GM12878 (cell line): Measurements from ENCODE around the gene TRH. TPM values are rescaled to one million over a fixed set of nuclear protein-coding genes. Genes with fewer than 3 reads are reported as not detected.

Experiments used
- ATAC-seq: fragments of 200-7000 bp; cut with Tn5 transposase; 3 replicates; pipeline ENCODE4 v1.9.1; 2020; ENCODE audit warnings: mild to moderate bottlenecking, moderate library complexity
- BruUV-seq: library from RNA; stranded (reverse); fragments of 400-500 nt; replicated peaks from 2 replicates; lab custom pipeline; 2021; lab: Mats Ljungman, UMichigan
- CTCF ChIA-PET: fragments of 300-600 bp; sonication (Branson Sonifier 250); formaldehyde crosslinking; extraction: SDS; loops from one replicate; lab custom pipeline; 2021; ENCODE audit warnings: inconsistent platforms; lab: Yijun Ruan, JAX
- POLR2A ChIA-PET: fragments of 350-600 bp; formaldehyde crosslinking; extraction: SDS; loops from one replicate; lab custom pipeline; 2021; ENCODE audit warnings: inconsistent platforms; lab: Charles Lee
- RAD21 ChIA-PET: fragments of 300-600 bp; sonication (Branson Sonifier 250); formaldehyde crosslinking; loops from one replicate; lab custom pipeline; 2023; ENCODE audit warnings: antibody characterized with exemption; ENCODE audit not compliant: unreplicated experiment; lab: Charles Lee
- SMC1A ChIA-PET: fragments of 300-600 bp; sonication (Branson Sonifier 250); formaldehyde crosslinking; loops from one replicate; lab custom pipeline; 2023; ENCODE audit not compliant: unreplicated experiment, uncharacterized antibody; lab: Charles Lee
- DNase-seq: peaks from one replicate; pipeline ENCODE4 v3.0.0-alpha.2; 2011; ENCODE audit warnings: low read depth, low spot score
- FAIRE-seq: peaks from 3 replicates; lab custom pipeline; 2011; peaks lifted over from hg19 to GRCh38; lab: Jason Lieb, UNC
- H2AFZ ChIP-seq: 2 replicates; pipeline ENCODE4 v1.6.0; 2011; ENCODE audit warnings: low read depth, low read length, control low read depth; ENCODE audit not compliant: control insufficient read depth
- H3K27ac ChIP-seq: 2 replicates; pipeline ENCODE4 v1.5.1; 2011; ENCODE audit warnings: control low read depth; ENCODE audit not compliant: control insufficient read depth, insufficient read depth
- H3K27me3 ChIP-seq, 2 experiments: replicated peaks in 1 of 2; 2 replicates each; pipeline versions ENCODE4 v1.6.0 to v1.6.1; 2011; ENCODE audit warnings: low read length in 1 of 2; ENCODE audit not compliant: control insufficient read depth in 2 of 2, insufficient read depth in 2 of 2
- H3K36me3 ChIP-seq, 2 experiments: 2 replicates each; pipeline ENCODE4 v1.5.1; 2011; ENCODE audit warnings: low read length in 1 of 2; ENCODE audit not compliant: control insufficient read depth in 2 of 2, insufficient read depth in 2 of 2
- H3K4me1 ChIP-seq: 2 replicates; pipeline ENCODE4 v1.6.1; 2011; ENCODE audit warnings: mild to moderate bottlenecking, low read length, moderate library complexity, mixed read lengths; ENCODE audit not compliant: control insufficient read depth, insufficient read depth
- H3K4me2 ChIP-seq: 2 replicates; pipeline ENCODE4 v1.6.0; 2011; ENCODE audit warnings: control low read depth; ENCODE audit not compliant: control insufficient read depth, insufficient read depth
- H3K4me3 ChIP-seq: fragments of 200-600 bp; sonication (generic); 2 replicates; pipeline ENCODE4 v1.5.1; 2016
- H3K79me2 ChIP-seq: 2 replicates; pipeline ENCODE4 v1.6.0; 2011; ENCODE audit warnings: low read length; ENCODE audit not compliant: control insufficient read depth, insufficient read depth
- H3K9ac ChIP-seq: 2 replicates; pipeline ENCODE4 v1.8.0; 2011; ENCODE audit warnings: low read length, control low read depth, mixed read lengths; ENCODE audit not compliant: control insufficient read depth, insufficient read depth
- H3K9me3 ChIP-seq: replicated peaks from 3 replicates; pipeline ENCODE4 v1.5.1; 2011; ENCODE audit warnings: mild to moderate bottlenecking, low read length; ENCODE audit not compliant: control insufficient read depth, insufficient read depth
- H4K20me1 ChIP-seq: 2 replicates; pipeline ENCODE4 v1.6.0; 2011; ENCODE audit not compliant: control insufficient read depth, insufficient read depth
- ATF2 ChIP-seq: IDR thresholded peaks from 2 replicates; pipeline ENCODE4 v1.6.1; 2012; ENCODE audit warnings: low read length, inconsistent platforms
- CREM ChIP-seq: IDR thresholded peaks from 2 replicates; pipeline ENCODE4 v1.6.1; 2014; ENCODE audit warnings: antibody characterized with exemption, low read depth
- JUNB ChIP-seq: IDR thresholded peaks from 2 replicates; pipeline ENCODE4 v1.6.1; 2016; ENCODE audit warnings: antibody characterized with exemption, mild to moderate bottlenecking
- NFIC ChIP-seq: IDR thresholded peaks from 2 replicates; pipeline ENCODE4 v1.6.1; 2012; ENCODE audit warnings: low read depth, mild to moderate bottlenecking, inconsistent platforms, low read length, moderate library complexity
- NR2C2 ChIP-seq: IDR thresholded peaks from 2 replicates; pipeline ENCODE4 v1.6.1; 2011; ENCODE audit warnings: borderline replicate concordance, low read depth; ENCODE audit not compliant: control insufficient read depth, insufficient read length
- SUZ12 ChIP-seq: fragments of 200-600 bp; sonication (generic); IDR thresholded peaks from one replicate; pipeline ENCODE4 v1.6.1; 2018; ENCODE audit warnings: antibody characterized with exemption, mild to moderate bottlenecking; ENCODE audit not compliant: unreplicated experiment
- TCF12 ChIP-seq: IDR thresholded peaks from 2 replicates; pipeline ENCODE4 v1.6.1; 2011; ENCODE audit warnings: low read depth, mild to moderate bottlenecking, low read length
- TCF3 ChIP-seq: IDR thresholded peaks from 2 replicates; pipeline ENCODE4 v1.6.1; 2012; ENCODE audit warnings: low read depth, mild to moderate bottlenecking, low read length, borderline replicate concordance; ENCODE audit not compliant: insufficient read depth
- WGBS: methylation state at CpG from one replicate; pipeline ENCODE4 v1.1.6; 2016; ENCODE audit warnings: low lambda C conversion rate; ENCODE audit not compliant: insufficient replicate concordance, insufficient coverage; ENCODE audit errors: missing lambda C conversion rate; 5-methylcytosine and 5-hydroxymethylcytosine counted together
- in situ Hi-C: fragments of 300-500 bp; cut with MboI; formaldehyde crosslinking; loops from 9 replicates; pipeline ENCODE4 v1.14.3; 2018; ENCODE audit warnings: mixed read lengths
- intact Hi-C: fragments of 100-400 bp; cut with micrococcal nuclease; formaldehyde crosslinking; loops from one replicate; pipeline ENCODE4 v1.14.2; 2022; ENCODE audit not compliant: unreplicated experiment
- polyA plus RNA-seq, 11 experiments: library from polyadenylated mRNA; depleted of rRNA in 4 of 11; unstranded in 6 of 11; stranded (reverse) in 5 of 11; fragments of >200 nt; fragmentation: Nextera tagmentation in 4 of 11; fragmentation: Illumina TruSeq in 1 of 11; extraction: Ambion mirVana in 4 of 11; extraction: Trizol in 1 of 11; gene quantifications; 1 replicate in 1 of 11; 2 replicates in 10 of 11; pipeline versions ENCODE4 v1.2.1 to v1.2.3, GENCODE V29; 2011 to 2016; ENCODE audit warnings: inconsistent platforms in 2 of 11, missing spikeins in 2 of 11, low read depth in 1 of 11
- total RNA-seq, 4 experiments: library from RNA; depleted of rRNA in 3 of 4; stranded (reverse); fragments of >200 nt in 3 of 4; fragmentation: Illumina TruSeq in 1 of 4; extraction: Trizol in 1 of 4; gene quantifications; 2 replicates each; pipeline versions ENCODE4 v1.2.1 to v1.2.3, GENCODE V29; 2013 to 2021

Gene TRH
- total and polyA plus RNA-seq, 10 of the 15 experiments (the other 5 are each of a cell fraction or from before 2014, with no cell fraction given) = not detected

GRCh38 chr3:129974833-129975704 lies 549 bp downstream of the TRH start:
- H3K79me2 ChIP-seq = no peaks in the 10 kb centered on the region
- WGBS = 24% methylated on average over 65 of the region's 71 CpGs
- no peak overlapping the region for H2AFZ ChIP-seq
- ChIA-PET RAD21 (no interaction called here), CTCF (no interaction called here), SMC1A (no interaction called here), POLR2A (no interaction called here)
- intact Hi-C loops (no loop called here), in situ Hi-C loops (no loop called here)
- ATAC-seq = no peak
- H3K36me3 ChIP-seq = no peaks in the 10 kb centered on the region
- no peak for DNase-seq
- peaks cover 13 to 16% of the 10 kb centered on the region in 2 experiments for H3K27me3 ChIP-seq
- no peak overlapping the region for H3K4me3 ChIP-seq
- no TSS peak for BruUV-seq
- no peak overlapping the region for H3K27ac ChIP-seq
- H3K4me1 ChIP-seq = no peaks in the 10 kb centered on the region
- no peaks in the 10 kb centered on the region for H4K20me1 ChIP-seq
- H3K9ac ChIP-seq = no peak overlapping the region
- H3K4me2 ChIP-seq = no peak overlapping the region
- H3K9me3 ChIP-seq = no peaks in the 10 kb centered on the region
- TF ChIP-seq TCF12 = no peak
- no peak for TF ChIP-seq CREM
- TF ChIP-seq NFIC = no peak
- no peak for TF ChIP-seq TCF3
- no peak for TF ChIP-seq SUZ12
- no peak for TF ChIP-seq JUNB
- TF ChIP-seq ATF2 = no peak
- no peak for TF ChIP-seq NR2C2
- no peak for FAIRE-seq
